NCI-H1048 (cell line): ENCODE data around the gene NPLOC4.

Experiments
- DNase-seq: peaks from one replicate; lab custom pipeline; 2025; lab: John Stamatoyannopoulos, UW

The NPLOC4 gene

DNA sequence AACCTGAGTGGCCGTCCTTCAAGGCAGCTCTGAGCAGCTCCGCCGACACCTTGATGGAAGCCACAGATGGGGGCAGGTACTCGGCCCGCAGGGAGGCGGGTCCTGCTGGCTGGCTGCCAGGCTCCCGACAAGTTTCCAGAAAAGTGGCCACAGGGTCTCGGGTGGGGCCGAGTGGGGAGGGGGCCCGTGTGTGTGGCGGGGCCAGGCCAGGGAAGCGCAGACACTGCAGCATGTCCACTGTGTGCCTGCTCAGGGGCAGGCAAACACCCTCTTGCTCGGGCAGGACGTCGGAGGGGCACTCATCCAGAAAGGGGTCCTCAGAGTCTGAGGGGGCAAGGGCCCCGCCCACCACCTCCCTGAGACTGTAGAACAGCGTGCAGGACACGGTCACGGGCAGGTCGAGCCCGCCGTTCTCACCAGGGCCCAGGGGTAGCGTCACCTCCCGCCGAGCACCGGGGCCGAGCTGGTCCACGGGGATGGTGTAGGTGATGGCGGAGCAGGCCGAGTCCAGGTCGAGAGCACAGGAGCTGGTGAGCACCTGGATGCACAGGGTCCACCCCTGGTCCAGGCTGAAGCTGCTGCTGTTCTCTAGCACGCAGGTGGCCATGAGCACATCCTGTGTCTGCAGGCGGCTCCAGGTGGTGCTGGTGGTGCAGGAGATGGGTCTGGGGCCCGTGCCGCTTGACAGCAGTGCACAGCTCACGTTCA lies 89.9 kb downstream of the NPLOC4 start:
- no peak for DNase-seq

DNA sequence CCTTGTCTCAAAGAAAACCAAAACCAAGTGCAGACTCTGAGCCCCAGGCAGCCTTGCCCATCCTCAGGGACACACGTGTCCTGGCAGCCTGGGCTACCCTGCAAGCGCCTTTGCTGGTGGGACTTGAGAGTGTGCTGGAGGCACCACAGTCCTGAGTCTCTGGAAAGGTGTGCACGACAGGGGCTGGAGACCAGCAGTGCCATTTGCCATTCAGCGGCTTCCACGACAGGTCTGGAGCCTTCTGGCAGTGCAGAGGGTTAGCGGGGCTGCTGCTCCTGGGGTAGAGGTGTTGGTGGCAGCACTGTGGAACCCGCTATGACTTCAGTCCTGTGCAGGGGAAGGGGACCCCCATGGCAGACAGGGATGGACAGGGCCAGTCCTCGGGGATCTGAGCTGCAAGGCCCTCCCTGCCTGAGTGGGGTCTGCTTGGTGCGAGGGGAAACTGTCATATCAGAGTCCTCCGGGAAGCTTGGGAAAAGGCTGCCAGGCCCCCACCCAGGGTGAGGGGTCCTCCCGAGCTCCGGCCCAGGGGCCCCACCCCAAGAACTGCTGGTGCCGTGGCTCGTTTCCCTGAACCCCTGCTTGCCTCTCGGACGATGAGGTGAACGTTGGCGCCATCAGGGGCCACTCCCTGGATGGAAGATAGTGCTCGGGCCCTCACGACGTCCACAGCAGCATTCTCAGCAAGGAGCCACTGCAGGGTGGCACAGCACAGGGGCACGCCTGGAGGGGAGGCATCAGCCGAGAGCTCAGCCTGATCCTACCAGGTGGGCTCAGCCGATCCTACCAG lies 91.6 kb downstream of the NPLOC4 start:
- no peak for DNase-seq

DNA sequence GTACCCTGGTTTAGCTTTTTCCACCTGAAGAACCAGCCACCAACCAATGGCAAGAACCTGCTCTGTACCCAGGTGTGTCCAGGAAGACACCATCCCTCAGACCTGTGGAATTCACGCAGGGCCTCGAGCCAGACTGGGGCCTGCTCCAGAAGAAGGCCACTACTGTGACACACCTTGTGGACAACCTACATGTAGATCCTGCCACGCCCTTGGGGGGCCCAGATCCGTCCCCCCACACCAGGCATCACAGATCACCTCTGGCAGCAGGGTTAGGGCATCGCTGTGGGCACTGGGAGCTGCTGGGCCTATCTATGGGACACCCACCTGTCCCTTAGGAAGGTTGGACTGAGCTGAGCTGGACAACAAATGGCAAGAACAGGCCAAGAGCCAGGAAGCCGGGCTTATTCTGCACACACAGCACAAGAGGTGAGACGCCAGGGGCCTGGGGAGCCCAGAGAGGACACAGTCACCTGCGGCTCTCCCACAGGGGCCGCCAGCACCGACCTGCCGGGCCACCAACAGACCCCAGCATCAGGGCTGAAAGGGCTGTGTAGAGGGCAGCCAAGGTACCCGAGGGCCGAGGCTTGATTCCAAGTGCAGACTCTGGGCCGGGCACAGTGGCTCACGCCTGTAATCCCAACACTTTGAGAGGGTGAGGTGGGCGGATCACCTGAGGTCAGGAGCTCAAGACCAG lies 92.5 kb downstream of the NPLOC4 start:
- DNase-seq, result no peak

DNA sequence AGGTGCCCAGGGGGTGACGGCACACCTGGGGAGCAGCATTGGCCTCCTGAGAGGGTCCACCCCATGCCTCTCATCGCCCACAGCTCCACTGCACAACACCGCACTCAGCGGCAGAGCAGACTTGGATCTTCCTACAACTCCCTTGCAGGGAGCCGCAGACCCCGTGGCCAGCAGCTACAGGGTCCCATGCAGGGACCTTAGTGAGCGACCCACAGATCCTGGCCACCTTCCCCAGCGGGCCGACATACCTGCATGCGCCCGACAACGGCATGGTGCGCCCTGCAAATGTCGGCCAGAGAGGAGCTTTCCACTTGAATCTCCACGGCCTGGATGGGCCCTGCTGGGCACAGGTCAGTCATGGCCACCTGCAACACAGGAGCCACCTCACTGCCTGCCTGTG lies 93.2 kb downstream of the NPLOC4 start:
- DNase-seq, result no peak

DNA sequence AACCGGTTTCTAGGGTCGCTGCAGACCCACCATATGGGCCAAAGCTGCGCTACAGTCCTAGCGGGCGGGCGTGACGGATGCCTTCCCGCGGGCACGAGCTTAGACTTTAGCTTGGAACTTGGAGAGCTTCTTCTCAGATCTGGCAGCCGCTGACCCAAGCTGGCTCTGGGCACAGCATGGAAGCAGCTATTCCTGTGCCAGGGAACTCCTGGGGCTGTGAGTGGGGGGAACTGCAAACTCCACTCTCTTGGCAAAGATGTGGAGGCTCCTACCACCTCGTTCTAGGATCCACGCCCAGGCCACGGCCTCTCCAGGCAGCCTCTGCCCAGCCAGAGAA lies 93.6 kb downstream of the NPLOC4 start:
- DNase-seq, result no peak

DNA sequence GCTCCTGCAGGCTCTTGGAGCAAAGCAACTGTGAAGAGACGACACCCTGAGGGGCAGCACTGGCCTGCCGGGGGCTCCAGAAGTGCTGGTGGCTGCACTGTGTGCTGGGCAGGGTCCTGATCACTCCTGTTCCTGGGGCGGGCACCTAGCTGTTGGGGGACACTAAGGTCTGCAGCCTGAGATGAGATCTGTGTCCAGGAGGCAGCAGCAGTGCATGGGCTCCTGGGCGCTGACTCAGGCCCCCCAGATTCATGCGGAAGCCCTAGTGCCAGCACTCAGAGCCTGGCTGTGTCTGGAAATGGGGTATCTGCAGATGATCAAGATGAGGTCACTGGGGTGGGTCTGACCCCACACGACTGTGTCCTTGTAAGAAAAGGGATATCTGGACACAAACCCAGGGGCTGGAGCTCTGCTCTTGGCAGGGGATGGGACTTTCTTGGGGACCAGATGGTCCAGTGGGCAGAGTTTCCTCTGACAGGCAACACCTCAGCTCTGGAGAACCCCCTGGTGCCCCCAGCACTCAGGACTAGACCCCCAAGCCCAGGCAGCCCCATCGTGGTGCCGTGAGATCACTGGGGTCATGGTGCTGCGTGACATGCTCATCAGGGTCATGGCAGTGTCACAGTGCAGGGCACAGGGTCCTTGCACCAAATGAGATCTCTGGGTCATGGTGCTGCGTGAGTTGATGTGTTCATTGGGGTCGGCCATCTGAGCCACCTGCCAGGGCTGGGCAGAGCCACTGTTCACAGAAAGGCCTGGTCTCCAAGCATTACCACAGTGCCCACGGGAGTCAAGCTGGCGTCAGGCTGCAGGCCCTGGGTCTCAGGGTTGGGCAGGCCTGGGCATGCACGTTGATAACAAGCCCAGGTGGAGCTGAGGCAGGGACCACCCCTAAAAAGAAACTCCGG lies 94.2 kb downstream of the NPLOC4 start:
- DNase-seq, result no peak

DNA sequence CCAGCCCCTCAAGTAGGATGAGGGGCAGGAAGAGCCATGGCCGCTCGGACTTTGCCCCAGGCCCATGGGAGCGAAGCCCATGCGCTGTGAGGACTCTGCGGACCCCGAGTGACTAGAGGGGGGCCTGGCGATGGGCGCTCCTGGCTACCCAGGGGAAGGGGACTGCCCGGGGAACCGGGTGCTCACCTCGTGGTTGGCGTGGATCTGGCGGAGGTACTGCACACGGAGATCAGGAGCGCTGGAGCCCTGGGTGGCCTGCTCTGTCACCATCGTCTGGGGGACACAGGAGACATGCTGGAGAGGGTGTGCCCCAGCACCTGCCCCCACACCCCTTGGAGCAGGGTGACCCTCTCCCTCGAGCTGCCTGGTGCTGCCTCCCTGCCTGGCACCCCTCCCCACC lies 95.8 kb downstream of the NPLOC4 start:
- DNase-seq, result no peak

DNA sequence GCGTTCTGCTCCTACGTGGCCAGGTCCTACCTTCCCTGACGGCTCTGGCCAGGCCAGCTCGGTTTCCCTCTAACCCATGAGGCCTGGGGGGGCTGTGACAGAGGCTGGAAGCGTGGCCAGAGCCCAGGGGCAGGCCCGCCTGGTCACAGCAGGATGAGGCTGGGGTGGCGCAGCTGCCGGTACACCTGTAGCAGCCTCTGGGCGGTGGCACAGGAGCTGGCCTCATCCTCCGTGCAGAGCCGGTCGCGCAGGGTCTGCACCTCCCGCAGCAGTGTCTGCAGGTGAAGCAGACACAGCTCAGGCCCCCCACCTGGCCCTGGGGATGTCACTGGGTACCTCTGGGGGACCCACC lies 96.3 kb downstream of the NPLOC4 start:
- DNase-seq, result no peak

DNA sequence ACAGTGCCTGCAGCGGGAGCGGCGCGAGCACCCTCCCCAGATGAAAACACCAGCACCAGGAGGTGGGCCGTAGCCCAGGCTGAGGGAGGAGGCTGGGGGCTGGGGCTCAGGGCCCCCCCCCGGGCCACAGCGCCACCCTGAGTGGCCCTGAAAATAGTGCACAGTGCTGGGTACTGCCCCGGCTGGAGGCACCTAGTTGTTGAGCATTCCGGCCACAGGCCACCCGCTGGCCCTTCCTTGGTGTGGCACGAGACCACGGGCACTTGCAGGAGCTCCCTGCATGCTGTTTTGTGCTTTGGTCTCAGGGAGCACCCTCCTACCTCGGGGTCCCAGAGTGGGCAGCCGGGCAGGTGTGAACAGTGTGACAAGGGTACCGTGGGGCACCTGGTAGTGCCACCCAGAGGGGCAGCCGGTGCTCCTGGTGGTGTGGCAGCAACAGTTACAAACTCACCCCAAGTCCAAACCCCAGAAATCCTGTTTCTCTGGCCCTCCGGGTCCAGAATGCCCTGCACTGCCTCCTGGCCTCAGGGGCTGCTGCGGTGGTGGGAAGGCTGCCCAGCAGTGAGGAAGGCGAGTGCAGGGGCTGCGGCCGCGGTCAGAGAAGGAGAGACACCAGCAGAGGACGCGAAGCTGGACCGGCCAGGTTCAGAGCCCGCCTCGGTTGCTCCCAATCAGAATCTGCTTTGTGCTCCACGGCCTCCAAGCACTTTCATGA lies 96.8 kb downstream of the NPLOC4 start:
- no peak for DNase-seq

DNA sequence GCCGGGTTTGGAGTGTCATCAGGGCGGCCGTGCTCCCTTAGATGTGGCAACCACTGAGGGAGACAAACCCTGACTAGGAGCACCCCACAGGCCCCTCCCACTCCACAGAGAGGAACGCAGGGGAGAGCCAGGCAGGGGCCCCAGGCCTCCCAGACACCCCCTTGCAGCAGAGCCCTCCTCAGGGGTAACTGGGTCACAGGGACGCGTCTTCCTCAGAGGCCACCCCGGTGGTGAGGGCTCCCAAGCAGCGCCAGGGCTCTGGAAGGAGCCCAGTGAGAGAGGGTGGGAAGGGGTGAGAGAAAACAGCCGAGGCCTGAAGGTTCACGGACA lies 97.4 kb downstream of the NPLOC4 start:
- DNase-seq, result no peak

DNA sequence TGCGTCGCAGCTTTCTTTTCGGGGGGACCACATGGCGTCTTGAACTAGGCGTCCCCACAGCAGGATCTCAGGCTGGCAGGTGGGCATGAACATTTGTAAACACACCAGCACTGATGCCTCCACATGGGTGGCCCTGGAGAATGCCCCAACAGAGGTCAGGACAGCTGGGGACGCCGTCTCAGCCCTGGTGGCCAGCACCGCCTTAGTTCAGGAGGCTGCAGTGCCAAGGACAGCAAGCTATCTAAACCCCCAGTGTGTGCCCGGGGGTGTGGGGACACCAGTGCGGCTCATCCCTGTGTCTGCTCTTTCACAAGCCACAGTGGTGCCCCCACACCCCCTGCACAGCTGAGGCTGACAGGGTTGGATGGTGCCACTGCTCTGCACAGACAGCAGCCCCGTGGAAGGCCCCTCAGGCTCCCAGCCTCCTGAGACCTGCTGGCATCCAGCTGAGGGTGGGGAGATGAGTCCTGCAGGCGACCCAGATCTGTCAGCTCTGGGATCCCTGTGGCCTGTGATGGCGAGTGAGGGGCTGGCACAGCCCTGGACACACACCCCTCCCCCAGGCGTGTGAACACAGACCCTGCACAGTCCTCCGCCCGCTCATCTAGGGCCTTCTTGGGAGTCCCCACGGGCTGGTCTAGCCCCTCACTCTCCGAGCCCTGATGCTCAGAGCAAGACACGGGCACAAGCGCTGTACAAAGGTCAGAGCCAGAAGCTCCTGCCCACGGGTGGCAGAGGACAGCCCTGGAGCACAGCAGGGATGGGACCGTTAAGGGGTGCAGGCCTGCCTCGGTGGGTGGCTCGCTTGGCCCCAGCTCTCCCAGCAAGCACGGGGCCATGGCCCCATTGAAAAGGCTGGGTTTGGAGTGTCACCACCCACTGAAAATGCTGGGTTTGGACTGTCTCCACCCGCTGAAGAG lies 98.0 kb downstream of the NPLOC4 start:
- no peak for DNase-seq

DNA sequence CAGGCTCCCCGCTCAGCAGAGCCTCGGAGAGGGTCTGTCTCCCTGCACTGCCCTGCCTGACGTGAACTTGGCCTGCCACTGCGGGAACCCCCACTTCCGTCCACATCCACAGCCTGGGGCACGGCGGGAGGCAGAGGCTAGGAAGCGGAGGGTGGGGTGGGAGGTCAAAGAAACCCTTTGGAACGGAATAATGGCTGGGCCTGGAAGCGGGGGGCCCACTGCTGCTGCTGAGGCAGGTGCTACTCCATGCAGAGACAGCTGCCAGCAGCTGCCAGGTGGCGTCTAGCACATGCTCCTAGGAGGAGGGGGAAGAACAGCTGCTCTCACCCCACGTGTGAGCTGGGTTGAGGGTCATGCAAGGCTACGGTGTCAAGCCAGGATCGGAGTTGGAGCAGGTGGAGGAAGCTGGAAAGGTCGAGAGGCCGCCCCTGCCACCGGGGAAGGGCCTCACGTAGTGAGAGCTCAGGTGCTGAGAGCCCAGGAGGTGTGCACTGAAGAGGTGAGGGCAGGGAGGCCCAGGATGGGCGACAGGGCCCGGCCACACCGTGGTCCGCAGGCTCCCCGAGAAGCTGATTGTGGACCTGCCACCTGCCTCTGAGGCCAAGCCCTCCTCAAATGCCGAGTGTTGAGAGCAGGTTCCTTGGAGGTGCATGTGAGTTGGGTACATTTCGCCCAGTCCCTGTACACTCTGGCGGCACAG lies 98.9 kb downstream of the NPLOC4 start:
- no peak for DNase-seq

DNA sequence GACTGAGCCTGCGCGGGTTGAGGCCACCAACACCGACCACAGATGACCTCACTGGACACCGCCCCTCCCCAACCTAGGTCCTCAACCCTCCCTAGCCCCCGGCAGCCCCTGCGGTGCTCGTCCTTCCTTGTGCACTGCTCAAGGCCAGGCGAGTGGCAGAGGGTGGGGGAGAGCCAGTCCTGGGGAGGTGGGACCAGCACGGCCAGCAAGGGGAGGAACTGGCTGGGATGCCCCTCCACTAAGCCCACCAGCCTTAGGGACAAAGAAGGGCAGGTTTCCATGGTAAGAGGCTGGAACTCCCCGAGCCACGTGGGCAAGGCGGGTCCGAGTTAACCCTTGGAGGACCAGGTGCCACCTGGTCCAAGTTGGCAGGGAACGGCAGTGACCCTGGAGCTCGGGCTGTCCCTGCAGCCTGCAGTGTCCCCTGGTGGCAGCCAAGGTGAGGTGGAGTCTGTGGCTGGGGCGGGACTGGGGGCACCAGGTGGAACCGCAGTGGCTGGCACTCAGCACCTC lies 99.5 kb downstream of the NPLOC4 start:
- no peak for DNase-seq

DNA sequence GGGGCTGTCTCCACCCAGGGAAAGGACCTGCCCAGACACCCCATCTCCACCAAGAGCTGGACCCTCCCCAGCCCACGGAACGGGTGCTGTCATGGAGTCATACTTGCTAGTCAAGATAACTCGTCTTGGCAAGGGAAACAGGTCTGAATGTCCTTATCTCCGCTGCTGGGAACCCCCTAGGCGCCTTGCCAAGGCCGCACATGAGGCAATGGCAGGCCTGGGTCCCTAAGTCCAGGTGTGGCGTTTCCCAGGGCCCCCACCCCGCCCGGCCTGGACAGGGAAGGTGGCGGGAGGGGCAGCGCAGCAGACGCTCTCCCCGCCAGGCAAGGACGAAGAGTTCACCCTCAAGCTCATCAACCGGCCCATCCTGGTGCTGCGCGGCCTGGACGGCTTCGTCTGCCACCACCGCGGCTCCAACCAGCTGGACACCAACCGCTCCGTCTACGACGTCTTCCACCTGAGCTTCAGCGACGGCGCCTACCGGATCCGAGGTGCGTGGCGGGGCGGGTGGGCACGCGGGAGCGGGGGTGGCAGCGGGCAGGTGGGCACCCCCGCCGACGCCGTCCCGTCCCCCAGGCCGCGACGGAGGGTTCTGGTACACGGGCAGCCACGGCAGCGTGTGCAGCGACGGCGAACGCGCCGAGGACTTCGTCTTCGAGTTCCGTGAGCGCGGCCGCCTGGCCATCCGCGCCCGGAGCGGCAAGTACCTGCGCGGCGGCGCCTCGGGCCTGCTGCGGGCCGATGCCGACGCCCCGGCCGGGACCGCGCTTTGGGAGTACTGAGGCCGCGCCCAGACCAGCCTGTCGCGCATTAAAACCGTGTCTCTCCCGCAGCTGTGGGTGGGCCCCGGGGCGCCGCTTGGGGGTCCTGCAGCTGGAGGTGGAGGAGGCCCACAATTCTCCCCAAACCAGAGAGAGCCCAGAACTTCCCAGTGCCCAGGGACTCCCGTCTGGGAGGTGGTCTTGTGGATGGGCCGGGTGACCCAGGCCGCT lies 100.3 kb downstream of the NPLOC4 start:
- DNase-seq, result no peak

DNA sequence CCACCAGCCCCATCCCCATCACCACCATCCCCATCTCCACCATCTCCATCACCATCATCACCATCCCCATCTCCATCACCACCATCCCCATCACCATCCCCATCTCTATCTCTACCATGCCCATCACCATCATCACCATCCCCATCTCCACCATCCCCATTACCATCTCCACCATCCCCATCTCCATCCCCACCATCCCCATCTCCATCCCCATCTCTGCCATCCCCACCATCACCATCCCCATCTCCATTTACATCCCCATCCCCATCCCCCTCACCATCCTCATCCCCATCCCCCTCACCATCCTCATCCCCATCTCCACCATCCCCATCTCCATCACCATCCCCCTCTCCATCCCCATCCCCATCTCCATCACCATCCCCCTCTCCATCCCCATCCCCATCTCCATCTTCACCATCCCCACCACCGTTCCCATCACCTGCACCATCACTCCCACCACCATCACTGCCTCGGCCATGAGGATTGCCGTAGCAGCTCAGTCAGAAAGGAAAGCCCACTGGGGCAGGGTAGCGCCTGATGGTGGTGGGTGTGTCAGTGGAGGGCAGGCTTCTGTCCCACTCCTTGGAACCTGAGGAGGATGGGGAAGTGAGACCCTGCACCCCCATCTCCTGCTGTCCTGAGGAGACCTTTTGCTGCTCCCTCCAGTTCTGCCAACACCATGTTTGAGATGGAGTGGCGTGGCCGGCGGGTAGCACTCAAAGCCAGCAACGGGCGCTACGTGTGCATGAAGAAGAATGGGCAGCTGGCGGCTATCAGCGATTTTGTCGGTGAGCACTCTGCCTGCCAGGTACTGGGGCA lies 101.2 kb downstream of the NPLOC4 start:
- DNase-seq, result no peak

DNA sequence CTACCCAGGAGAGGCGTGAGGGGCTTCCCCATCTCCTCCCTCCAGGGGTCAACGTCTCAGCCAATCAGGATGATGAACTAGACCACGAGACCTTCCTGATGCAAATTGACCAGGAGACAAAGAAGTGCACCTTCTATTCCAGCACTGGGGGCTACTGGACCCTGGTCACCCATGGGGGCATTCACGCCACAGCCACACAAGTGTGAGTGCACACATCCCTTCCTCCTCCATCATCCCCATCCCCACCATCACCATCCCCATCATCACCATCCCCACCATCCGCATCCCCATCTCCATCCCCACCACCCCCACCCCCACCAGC lies 101.9 kb downstream of the NPLOC4 start:
- DNase-seq, result no peak

DNA sequence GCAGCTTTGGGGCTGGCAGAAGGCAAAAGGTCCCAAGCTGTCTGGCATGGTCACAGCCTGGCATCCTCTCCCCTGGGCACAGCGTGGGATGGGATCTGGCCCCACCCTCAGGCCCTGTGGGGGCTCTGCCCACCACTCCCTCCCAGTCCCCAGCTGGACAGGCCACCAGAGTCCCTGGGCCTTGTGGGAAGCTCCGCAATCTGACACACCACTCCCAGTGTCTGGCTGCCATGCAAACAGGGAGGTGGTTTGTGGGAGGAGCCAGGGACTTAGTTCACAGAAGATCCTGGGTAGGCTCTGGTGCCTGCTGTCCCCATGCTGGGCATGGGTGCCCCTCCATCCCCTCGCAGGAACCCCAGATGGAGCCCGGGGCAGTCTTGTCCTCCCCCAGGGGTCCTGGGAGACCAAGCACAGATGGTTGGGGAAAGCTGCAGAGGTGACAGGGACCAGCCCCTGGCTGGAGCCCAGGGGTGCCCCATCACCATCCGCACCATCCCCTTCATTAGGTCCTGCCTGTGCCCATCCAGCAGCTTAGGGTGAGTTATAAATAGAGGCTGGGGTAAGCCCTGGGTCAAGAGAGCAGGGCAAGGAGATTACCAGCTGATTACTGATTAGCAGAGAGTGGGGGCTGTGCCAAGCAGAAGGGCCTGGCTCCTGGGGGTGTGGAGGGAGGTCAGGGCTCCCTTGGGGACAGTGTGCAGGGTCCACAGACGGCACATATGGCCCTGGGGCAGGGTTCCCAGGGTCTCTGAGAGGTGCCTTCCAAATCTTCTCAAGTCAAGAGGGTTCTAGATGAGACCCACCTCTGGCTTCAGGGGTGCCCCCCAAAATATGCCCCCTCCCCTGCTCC lies 102.5 kb downstream of the NPLOC4 start:
- no peak for DNase-seq
